ENCODE data around the gene CCRL2. TPM values are rescaled to one million over a fixed set of nuclear protein-coding genes. Genes with fewer than 3 reads are reported as not detected.
A peak's percentile ranks its signal among the peaks of the same experiment; 100 is the strongest.
"Not testable (repeated sequence)": the region's sequence is repeated elsewhere in the genome, so short reads cannot be mapped to it uniquely, and the experiment has no call there.

The CCRL2 gene
- total and polyA plus RNA-seq, 2 experiments from 2014 or later: not detected

GRCh38 chr3:46383211-46383950 is 23.7 kb upstream of the CCRL2 start:
- no peak overlapping the region for H3K27ac ChIP-seq
- H3K4me1 ChIP-seq (ENCODE audit: insufficient read depth): 0 out of 2 replicates have a peak, but pooled peaks cover 4% of the 10 kb centered on the region
- in situ Hi-C loops (cut with MboI): no loop called here
- H3K9me2 ChIP-seq (ENCODE audit: insufficient read depth): no peaks in the 10 kb centered on the region
- no peaks in the 10 kb centered on the region for H3K9me3 ChIP-seq (ENCODE audit: low read depth)
- H3F3A ChIP-seq (ENCODE audit: insufficient read depth): no peaks in the 10 kb centered on the region
- 57 to 61% methylated on average over 6 of the region's 6 CpGs for WGBS, 2 experiments (ENCODE audit: low coverage in 1 of 2, low lambda C conversion rate in 2 of 2, missing lambda C conversion rate in 2 of 2)
- H2AFZ ChIP-seq: no peak overlapping the region
- H4K20me1 ChIP-seq (ENCODE audit: insufficient read depth): no peaks in the 10 kb centered on the region
- peaks cover 43% of the 10 kb centered on the region for H3K27me3 ChIP-seq (replicated peaks; ENCODE audit: insufficient read depth)
- no peak overlapping the region for H3K4me3 ChIP-seq
- H3K4me2 ChIP-seq (ENCODE audit: unreplicated experiment): no peak overlapping the region
- H3K9ac ChIP-seq: no peak overlapping the region
- no peak for DNase-seq
- H3K79me2 ChIP-seq (ENCODE audit: insufficient read depth): no peaks in the 10 kb centered on the region
- TF ChIP-seq EZH2 (IDR thresholded peaks at IDR 0.05; ENCODE audit: insufficient read depth, poor library complexity, severe bottlenecking) (no peak), EZH2phosphoT487 (IDR thresholded peaks at IDR 0.05; ENCODE audit: insufficient read depth, low read depth) (no peak)
- H3K36me3 ChIP-seq (ENCODE audit: low read depth): no peaks in the 10 kb centered on the region

DNA sequence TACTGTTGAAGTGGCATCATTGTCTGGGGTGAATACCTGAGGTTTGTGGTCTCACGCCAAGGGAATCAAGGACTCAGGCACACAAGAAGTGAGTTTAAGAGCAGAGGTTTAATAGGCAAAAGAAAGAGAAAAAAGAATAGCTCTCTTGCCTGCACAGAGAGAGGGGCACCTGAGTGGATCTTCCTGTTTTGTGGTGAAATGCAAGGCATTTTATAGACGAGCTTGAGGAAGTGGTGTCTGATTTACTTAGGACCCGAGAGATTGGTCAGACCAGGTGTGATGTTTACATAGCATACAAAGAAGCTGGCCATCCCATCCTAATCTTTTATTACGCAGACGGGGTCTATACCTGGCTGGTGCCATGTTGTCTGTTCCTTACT is 23.1 kb upstream of the CCRL2 start:
- TF ChIP-seq EZH2 (IDR thresholded peaks at IDR 0.05; ENCODE audit: insufficient read depth, poor library complexity, severe bottlenecking) (no peak), EZH2phosphoT487 (IDR thresholded peaks at IDR 0.05; ENCODE audit: insufficient read depth, low read depth) (no peak)
- in situ Hi-C loops (cut with MboI): no loop called here
- WGBS, 2 experiments (ENCODE audit: low coverage in 1 of 2, low lambda C conversion rate in 2 of 2, missing lambda C conversion rate in 2 of 2): 53% methylated on average over 5 of the region's 5 CpGs

GRCh38 chr3:46386205-46386604 is 20.9 kb upstream of the CCRL2 start:
- H3K9me2 ChIP-seq (ENCODE audit: insufficient read depth): no peaks in the 10 kb centered on the region
- H3K4me3 ChIP-seq: no peak overlapping the region
- DNase-seq: peak; percentile 65
- H3K27me3 ChIP-seq (replicated peaks; ENCODE audit: insufficient read depth): peaks cover 41% of the 10 kb centered on the region
- in situ Hi-C loops (cut with MboI): no loop called here
- no peaks in the 10 kb centered on the region for H4K20me1 ChIP-seq (ENCODE audit: insufficient read depth)
- 44 to 51% methylated on average over 4 of the region's 4 CpGs for WGBS, 2 experiments (ENCODE audit: low coverage in 1 of 2, low lambda C conversion rate in 2 of 2, missing lambda C conversion rate in 2 of 2)
- H3K79me2 ChIP-seq (ENCODE audit: insufficient read depth): no peaks in the 10 kb centered on the region
- TF ChIP-seq EZH2 (IDR thresholded peaks at IDR 0.05; ENCODE audit: insufficient read depth, poor library complexity, severe bottlenecking) (no peak), EZH2phosphoT487 (IDR thresholded peaks at IDR 0.05; ENCODE audit: insufficient read depth, low read depth) (no peak)
- no peaks in the 10 kb centered on the region for H3F3A ChIP-seq (ENCODE audit: insufficient read depth)
- no peak overlapping the region for H3K9ac ChIP-seq
- H3K9me3 ChIP-seq (ENCODE audit: low read depth): no peaks in the 10 kb centered on the region
- H3K27ac ChIP-seq: no peak overlapping the region
- no peak overlapping the region for H2AFZ ChIP-seq
- no peak overlapping the region for H3K4me2 ChIP-seq (ENCODE audit: unreplicated experiment)
- no peaks in the 10 kb centered on the region for H3K36me3 ChIP-seq (ENCODE audit: low read depth)
- 0 out of 2 replicates have a peak, but pooled peaks cover 4% of the 10 kb centered on the region for H3K4me1 ChIP-seq (ENCODE audit: insufficient read depth)

More for the DNA sequence above, 23.1 kb upstream of the CCRL2 start:
- H3K4me2 ChIP-seq (ENCODE audit: unreplicated experiment): no peak overlapping the region
- no peaks in the 10 kb centered on the region for H3K9me2 ChIP-seq (ENCODE audit: insufficient read depth)
- H3K36me3 ChIP-seq (ENCODE audit: low read depth): no peaks in the 10 kb centered on the region
- H3F3A ChIP-seq (ENCODE audit: insufficient read depth): no peaks in the 10 kb centered on the region
- H3K27me3 ChIP-seq (replicated peaks; ENCODE audit: insufficient read depth): peaks cover 43% of the 10 kb centered on the region
- no peak overlapping the region for H3K4me3 ChIP-seq
- no peak for DNase-seq
- H3K4me1 ChIP-seq (ENCODE audit: insufficient read depth): 0 out of 2 replicates have a peak, but pooled peaks cover 4% of the 10 kb centered on the region
- H3K9me3 ChIP-seq (ENCODE audit: low read depth): no peaks in the 10 kb centered on the region
- H2AFZ ChIP-seq: no peak overlapping the region
- H3K79me2 ChIP-seq (ENCODE audit: insufficient read depth): no peaks in the 10 kb centered on the region
- H3K9ac ChIP-seq: no peak overlapping the region
- H4K20me1 ChIP-seq (ENCODE audit: insufficient read depth): no peaks in the 10 kb centered on the region
- no peak overlapping the region for H3K27ac ChIP-seq

DNA sequence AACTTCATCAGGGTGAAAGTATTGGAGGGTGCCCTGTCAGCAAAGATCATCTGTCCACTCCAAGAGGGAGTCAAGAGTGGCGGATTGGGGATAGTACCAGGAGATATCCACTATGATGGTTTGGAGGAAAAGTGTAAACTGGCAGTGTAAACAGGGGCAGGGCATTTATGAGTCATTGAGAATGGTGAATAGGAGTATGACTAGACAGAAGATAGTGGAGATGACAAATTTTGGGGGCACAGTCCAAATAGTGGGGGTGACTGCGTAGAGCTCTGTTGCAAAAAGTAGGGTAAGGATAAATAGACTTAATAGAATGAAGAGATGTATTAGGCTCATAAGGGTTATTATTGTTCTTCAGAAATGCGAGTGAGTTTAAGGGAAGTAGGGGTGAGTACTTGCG is 18.2 kb upstream of the CCRL2 start:
- 85 to 91% methylated on average over 4 of the region's 4 CpGs for WGBS, 2 experiments (ENCODE audit: low coverage in 1 of 2, low lambda C conversion rate in 2 of 2, missing lambda C conversion rate in 2 of 2)
- H2AFZ ChIP-seq; H3K27ac ChIP-seq; H3K4me3 ChIP-seq; H3K36me3 ChIP-seq (ENCODE audit: low read depth); H3K79me2 ChIP-seq (ENCODE audit: insufficient read depth); in situ Hi-C loops (cut with MboI); DNase-seq; H3K4me1 ChIP-seq (ENCODE audit: insufficient read depth); H3K9me3 ChIP-seq (ENCODE audit: low read depth); H3K4me2 ChIP-seq (ENCODE audit: unreplicated experiment); H4K20me1 ChIP-seq (ENCODE audit: insufficient read depth); H3F3A ChIP-seq (ENCODE audit: insufficient read depth); H3K9ac ChIP-seq; H3K9me2 ChIP-seq (ENCODE audit: insufficient read depth): not testable (repeated sequence)
- H3K27me3 ChIP-seq (replicated peaks; ENCODE audit: insufficient read depth): peaks cover 33% of the 10 kb centered on the region
